HG03457 (cell line): Measurements from ENCODE around the gene NEK11.

ENCODE experiments used
- ATAC-seq: cut with Tn5 transposase; IDR thresholded peaks from one replicate; pipeline ENCODE4 v1.9.1; 2021; ENCODE audit warnings: moderate number of reproducible peaks; ENCODE audit not compliant: unreplicated experiment

Gene NEK11

GRCh38 chr3:131221731-131222130, 195.1 kb downstream of the NEK11 start:
- no peak for ATAC-seq

GRCh38 chr3:131222599-131222998, 195.9 kb downstream of the NEK11 start:
- no peak for ATAC-seq

GRCh38 chr3:131223373-131224289, 197.0 kb downstream of the NEK11 start:
- ATAC-seq = no peak

- no peak for ATAC-seq
Observed at GRCh38 chr3:131224886-131225550, 198.3 kb downstream of the NEK11 start.

- no peak for ATAC-seq
Observed at GRCh38 chr3:131228522-131228921, 201.8 kb downstream of the NEK11 start.

- no peak for ATAC-seq
Observed at GRCh38 chr3:131231710-131232389, 205.2 kb downstream of the NEK11 start.

- no peak for ATAC-seq
Observed at GRCh38 chr3:131232711-131233267, 206.1 kb downstream of the NEK11 start.

GRCh38 chr3:131233900-131234668, 207.4 kb downstream of the NEK11 start:
- ATAC-seq = no peak

- no peak for ATAC-seq
Observed at GRCh38 chr3:131236421-131236820, 209.7 kb downstream of the NEK11 start.

GRCh38 chr3:131238496-131238895, 211.8 kb downstream of the NEK11 start:
- ATAC-seq = no peak

GRCh38 chr3:131239267-131239666, 212.6 kb downstream of the NEK11 start:
- ATAC-seq = no peak

- ATAC-seq = no peak
Observed at GRCh38 chr3:131242201-131242600, 215.5 kb downstream of the NEK11 start.

GRCh38 chr3:131250466-131250865, 223.8 kb downstream of the NEK11 start:
- no peak for ATAC-seq

GRCh38 chr3:131260525-131260924, 233.8 kb downstream of the NEK11 start:
- no peak for ATAC-seq

- ATAC-seq = no peak
Observed at GRCh38 chr3:131261104-131261503, 234.4 kb downstream of the NEK11 start.

- ATAC-seq = no peak
Observed at GRCh38 chr3:131275556-131275955, 248.9 kb downstream of the NEK11 start.

GRCh38 chr3:131277836-131278497, 251.3 kb downstream of the NEK11 start:
- ATAC-seq = no peak

- ATAC-seq = no peak
Observed at GRCh38 chr3:131279577-131279976, 252.9 kb downstream of the NEK11 start.

- no peak for ATAC-seq
Observed at GRCh38 chr3:131282379-131282778, 255.7 kb downstream of the NEK11 start.

GRCh38 chr3:131282967-131283366, 256.3 kb downstream of the NEK11 start:
- no peak for ATAC-seq
